Measurements from ENCODE around the gene RABGGTA. TPM values are rescaled to one million over a fixed set of nuclear protein-coding genes. Genes with fewer than 3 reads are reported as not detected.
A peak's percentile ranks its signal among the peaks of the same experiment; 100 is the strongest.
"Not testable (repeated sequence)": the region's sequence is repeated elsewhere in the genome, so short reads cannot be mapped to it uniquely, and the experiment has no call there.

Gene RABGGTA
- total RNA-seq, 1 donor from 2014 or later: 13.3 TPM

DNA sequence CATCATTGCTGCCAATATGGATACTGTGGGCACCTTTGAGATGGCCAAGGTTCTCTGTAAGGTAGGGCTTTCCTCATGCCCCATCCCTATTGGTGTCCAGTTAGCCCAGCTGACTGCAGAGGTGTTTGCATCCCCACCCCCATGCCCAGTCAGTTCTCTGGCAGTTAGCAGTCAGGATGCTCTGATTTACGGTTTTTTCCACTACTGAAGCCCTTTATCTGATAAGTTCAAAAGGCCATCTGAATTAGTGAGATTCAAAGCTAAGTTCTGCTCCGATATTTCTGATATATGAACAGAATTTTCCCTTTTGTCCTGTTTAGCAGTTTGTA is 37.9 kb downstream of the RABGGTA start:
- intact Hi-C loops (cut with DNase I): no loop called here
- no peak for DNase-seq (ENCODE audit: low spot score)

- intact Hi-C loops (cut with DNase I): no loop called here
- DNase-seq (ENCODE audit: low spot score): peak; percentile 83
These were observed 38.5 kb downstream of the RABGGTA start, which contains the start of gene GMPR2 for GRCh38 chr14:24232645-24233537. TSS of gene GMPR2 (plus strand) at chr14:24232929. CDS start at chr14:24233254, 325 bp downstream.

GRCh38 chr14:24232121-24232644 is 39.2 kb downstream of the RABGGTA start, which contains the start of gene NEDD8:
TSS of gene NEDD8 (minus strand) at chr14:24232367. CDS start at chr14:24232267, 100 bp downstream.
- intact Hi-C loops (cut with DNase I): no loop called here

DNA sequence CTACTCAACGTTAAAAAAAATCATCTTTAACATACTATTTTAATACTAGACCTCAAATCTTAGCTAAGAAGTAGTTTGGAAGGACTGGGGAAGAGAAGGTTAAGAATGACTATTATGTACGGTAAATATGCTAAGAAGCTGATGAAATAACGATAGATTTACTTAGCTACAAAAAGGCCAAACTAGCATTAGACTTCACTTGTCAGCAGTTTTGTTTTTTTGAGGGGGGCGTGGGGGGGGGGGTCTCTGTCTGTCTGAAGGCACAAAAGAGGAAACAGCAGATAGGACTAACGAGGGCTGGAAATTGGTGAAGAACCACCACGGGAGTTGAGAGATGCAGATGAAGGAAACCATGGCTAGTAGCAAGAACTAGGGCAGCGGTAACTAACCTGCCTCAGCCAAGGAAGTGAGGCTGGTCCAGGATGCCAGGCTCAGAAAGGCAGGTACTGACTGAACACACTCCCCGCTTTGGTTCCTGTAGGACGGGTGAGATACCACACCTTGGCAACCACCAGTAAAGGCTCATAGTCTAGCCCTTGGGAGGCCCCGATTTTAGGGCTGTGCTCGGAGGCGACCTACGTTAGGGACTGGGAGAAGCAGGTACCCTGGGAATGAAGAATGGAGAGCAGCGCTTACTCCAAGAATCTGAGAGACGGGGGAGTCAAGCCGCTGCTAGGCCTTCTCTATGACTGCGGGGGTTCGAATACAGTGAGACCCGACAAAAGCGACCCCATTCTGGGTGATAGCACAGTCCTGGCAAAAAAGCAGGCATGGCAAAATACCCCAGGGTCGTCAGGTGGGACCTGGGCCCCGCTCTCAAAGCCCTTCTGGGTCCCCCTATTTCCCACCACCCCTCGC is 39.9 kb downstream of the RABGGTA start:
- intact Hi-C loops (cut with DNase I): no loop called here
- DNase-seq (ENCODE audit: low spot score): no peak

More at GRCh38 chr14:24232121-24232644, 39.2 kb downstream of the RABGGTA start, which contains the start of gene NEDD8:
- DNase-seq (ENCODE audit: low spot score): peak; percentile 94

DNA sequence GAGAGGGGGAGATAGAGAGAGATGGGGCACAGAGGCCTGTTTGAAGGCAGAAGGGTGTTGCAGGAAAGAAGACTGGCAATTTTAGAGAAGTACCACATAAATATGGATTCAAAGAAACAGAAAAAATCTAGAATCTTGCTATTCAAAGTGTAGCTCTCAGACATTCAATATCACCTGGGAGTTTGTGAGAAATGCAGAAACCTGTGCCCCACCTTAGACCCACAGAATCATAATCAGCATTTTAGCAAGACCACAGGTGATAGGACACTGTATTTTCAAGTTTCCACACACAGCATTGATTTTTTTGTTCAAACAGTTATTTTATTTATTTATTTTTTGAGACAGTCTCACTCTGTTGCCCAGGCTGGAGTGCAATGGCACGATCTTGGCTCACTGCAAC is 42.5 kb downstream of the RABGGTA start:
- no peak for DNase-seq (ENCODE audit: low spot score)
- intact Hi-C loops (cut with DNase I): no loop called here

- intact Hi-C loops (cut with DNase I): no loop called here
- DNase-seq (ENCODE audit: low spot score): no peak
These were observed 44.9 kb downstream of the RABGGTA start for GRCh38 chr14:24226473-24226872.

DNA sequence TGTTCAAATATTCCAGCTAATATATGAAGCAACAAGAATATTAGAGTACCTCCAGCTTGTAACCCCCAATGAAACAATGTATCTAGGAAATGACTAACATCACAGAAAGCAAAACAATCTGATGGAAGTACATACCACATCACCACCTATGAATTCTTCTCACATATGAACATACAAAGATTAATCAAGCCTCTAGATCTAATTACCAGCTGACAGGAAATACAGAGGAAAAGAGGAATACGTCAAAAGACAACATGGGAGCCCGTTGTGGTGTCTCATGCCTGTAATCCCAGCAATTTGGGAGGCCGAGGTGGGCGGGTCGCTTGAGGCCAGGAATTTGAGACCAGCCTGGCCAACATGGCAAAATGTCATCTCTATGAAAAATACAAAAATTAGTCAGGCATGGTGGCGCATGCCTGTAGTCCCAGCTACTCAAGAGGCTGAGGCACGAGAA is 46.8 kb downstream of the RABGGTA start:
- intact Hi-C loops (cut with DNase I): no loop called here
- DNase-seq (ENCODE audit: low spot score): no peak

GRCh38 chr14:24222987-24223386 is 48.4 kb downstream of the RABGGTA start:
- intact Hi-C loops (cut with DNase I): not testable (repeated sequence)

GRCh38 chr14:24219521-24219920 is 51.9 kb downstream of the RABGGTA start:
- intact Hi-C loops (cut with DNase I): no loop called here
- DNase-seq (ENCODE audit: low spot score): no peak

More at GRCh38 chr14:24222987-24223386, 48.4 kb downstream of the RABGGTA start:
- DNase-seq (ENCODE audit: low spot score): not testable (repeated sequence)

GRCh38 chr14:24219080-24219479 is 52.3 kb downstream of the RABGGTA start:
- intact Hi-C loops (cut with DNase I): no loop called here
- no peak for DNase-seq (ENCODE audit: low spot score)

DNA sequence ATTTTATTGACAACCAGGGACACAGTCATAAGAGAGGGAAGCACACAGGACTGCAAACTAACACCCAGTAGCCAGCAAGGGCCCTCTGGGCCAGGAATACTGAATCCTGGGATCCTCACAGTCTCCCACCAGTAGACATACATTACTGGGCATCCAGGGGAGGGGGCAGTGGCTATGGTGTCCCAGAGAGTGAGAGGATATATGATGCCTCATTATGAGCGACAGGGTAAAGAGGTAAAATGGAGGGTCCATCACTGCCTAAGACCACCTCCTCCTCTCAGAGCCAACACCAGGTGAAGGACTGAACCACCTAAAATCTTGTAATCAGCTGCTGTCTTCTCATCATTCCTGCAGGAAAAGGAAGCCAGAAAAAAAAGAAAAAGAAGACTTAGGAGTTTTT is 54.5 kb downstream of the RABGGTA start:
- DNase-seq (ENCODE audit: low spot score); intact Hi-C loops (cut with DNase I): not testable (repeated sequence)

DNA sequence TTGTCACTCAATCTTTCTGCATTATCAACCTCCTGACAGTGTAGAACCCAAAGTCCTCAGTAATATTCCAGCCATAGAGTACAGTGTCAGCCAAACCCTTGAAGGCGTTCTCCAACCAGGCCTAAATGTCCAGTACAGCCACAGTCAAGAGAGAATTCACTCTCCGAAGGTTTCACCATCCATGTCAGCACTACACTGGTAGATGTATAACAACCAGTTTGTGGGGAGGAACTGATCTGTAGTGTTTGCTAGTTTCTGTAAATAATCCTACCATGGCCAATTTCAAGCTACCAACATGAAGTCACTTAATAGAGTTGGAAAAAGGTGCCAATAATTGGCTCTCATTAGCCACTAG is 55.1 kb downstream of the RABGGTA start:
- no peak for DNase-seq (ENCODE audit: low spot score)
- intact Hi-C loops (cut with DNase I): no loop called here

Other genes with a start within 250 kb of the RABGGTA start
- gene CARMIL3, start 219.6 kb downstream of the RABGGTA start, total RNA-seq: 0.05 TPM
- 1.4 TPM for gene CPNE6, start 200.0 kb downstream of the RABGGTA start, total RNA-seq
- 2.2 TPM for gene PCK2, start 177.3 kb downstream of the RABGGTA start, total RNA-seq
- 54.1 TPM for gene DCAF11, start 156.8 kb downstream of the RABGGTA start, total RNA-seq
- 2.4 TPM for gene NRL, start 156.6 kb downstream of the RABGGTA start, total RNA-seq
- 112 TPM for gene FITM1, start 140.9 kb downstream of the RABGGTA start, total RNA-seq
- gene PSME1, start 135.4 kb downstream of the RABGGTA start, total RNA-seq: 61.3 TPM
- 14.6 TPM for gene EMC9, start 130.0 kb downstream of the RABGGTA start, total RNA-seq
- 49.7 TPM for gene PSME2, start 125.0 kb downstream of the RABGGTA start, total RNA-seq
- gene RNF31, start 124.1 kb downstream of the RABGGTA start, total RNA-seq: 31.3 TPM
- gene IRF9, start 110.3 kb downstream of the RABGGTA start, total RNA-seq: 44.8 TPM
- 5.7 TPM for gene REC8, start 99.5 kb downstream of the RABGGTA start, total RNA-seq
- 15.7 TPM for gene IPO4, start 82.8 kb downstream of the RABGGTA start, total RNA-seq
- 19.1 TPM for gene TM9SF1, start 76.2 kb downstream of the RABGGTA start, total RNA-seq
- not detected for gene TSSK4, start 65.9 kb downstream of the RABGGTA start, total RNA-seq
- 30.0 TPM for gene CHMP4A, start 58.1 kb downstream of the RABGGTA start, total RNA-seq
- 16.7 TPM for gene MDP1, start 55.5 kb downstream of the RABGGTA start, total RNA-seq
- 167 TPM for gene NEDD8, start 39.2 kb downstream of the RABGGTA start, total RNA-seq
- gene GMPR2, start 38.7 kb downstream of the RABGGTA start, total RNA-seq: 33.2 TPM
- gene TINF2, start 29.0 kb downstream of the RABGGTA start, total RNA-seq: 42.3 TPM
- gene TGM1, start 8.4 kb downstream of the RABGGTA start, total RNA-seq: 0.48 TPM
- gene DHRS1, start 28.2 kb upstream of the RABGGTA start, total RNA-seq: 8.5 TPM
- 28.3 TPM for gene NOP9, start 28.3 kb upstream of the RABGGTA start, total RNA-seq
- gene CIDEB, start 36.4 kb upstream of the RABGGTA start, total RNA-seq: 2.4 TPM
- 2.2 TPM for gene LTB4R2, start 38.5 kb upstream of the RABGGTA start, total RNA-seq
- gene LTB4R, start 39.9 kb upstream of the RABGGTA start, total RNA-seq: 1.8 TPM
- gene ADCY4, start 63.5 kb upstream of the RABGGTA start, total RNA-seq: 71.9 TPM
- gene RIPK3, start 68.4 kb upstream of the RABGGTA start, total RNA-seq: 3.5 TPM
- gene NFATC4, start 96.6 kb upstream of the RABGGTA start, total RNA-seq: 13.3 TPM
- gene NYNRIN, start 127.4 kb upstream of the RABGGTA start, total RNA-seq: 5.0 TPM
- gene CBLN3, start 158.1 kb upstream of the RABGGTA start, total RNA-seq: 1.2 TPM
- 23.5 TPM for gene KHNYN, start 158.4 kb upstream of the RABGGTA start, total RNA-seq
- gene SDR39U1, start 171.2 kb upstream of the RABGGTA start, total RNA-seq: 58.5 TPM
- 0.46 TPM for gene CMA1, start 236.7 kb upstream of the RABGGTA start, total RNA-seq